HepG2 (cell line): ENCODE data around the gene MRGPRF. TPM values are rescaled to one million over a fixed set of nuclear protein-coding genes. Genes with fewer than 3 reads are reported as not detected.
A peak's percentile ranks its signal among the peaks of the same experiment; 100 is the strongest.

ENCODE experiments used
- AHR ChIP-seq: IDR thresholded peaks from 2 replicates; pipeline ENCODE4 v1.6.1; 2018; ENCODE audit warnings: missing genetic modification reagents, missing compliant biosample characterization
- ATF7-NPFF ChIP-seq: sonication (generic); formaldehyde crosslinking; IDR thresholded peaks from 2 replicates; pipeline ENCODE4 v1.8.1; 2023; ENCODE audit warnings: mild to moderate bottlenecking, low read depth, missing genetic modification reagents, moderate library complexity
- CBX2 ChIP-seq, 2 experiments: fragments of 200-600 bp in 1 of 2; sonication (generic); formaldehyde crosslinking in 1 of 2; IDR thresholded peaks; 2 replicates each; pipeline versions ENCODE4 v1.7.0 to v1.8.1; 2018 to 2022; ENCODE audit warnings: low read depth in 2 of 2, low read length in 1 of 2, mild to moderate bottlenecking in 1 of 2, missing genetic modification reagents in 1 of 2
- FOXC1 ChIP-seq: sonication (generic); formaldehyde crosslinking; IDR thresholded peaks from 2 replicates; pipeline ENCODE4 v1.8.0; 2022; ENCODE audit warnings: mild to moderate bottlenecking, missing genetic modification reagents, borderline replicate concordance
- GABPB1 ChIP-seq: IDR thresholded peaks from 2 replicates; pipeline ENCODE4 v1.6.1; 2016; ENCODE audit warnings: mild to moderate bottlenecking, missing genetic modification reagents, moderate library complexity, missing compliant biosample characterization
- HIVEP1 ChIP-seq: sonication (generic); formaldehyde crosslinking; IDR thresholded peaks from 2 replicates; pipeline ENCODE4 v1.4.0; 2020; ENCODE audit warnings: mild to moderate bottlenecking, missing genetic modification reagents
- JUNB ChIP-seq: sonication (generic); formaldehyde crosslinking; IDR thresholded peaks from 2 replicates; pipeline ENCODE4 v1.8.0; 2022; ENCODE audit warnings: missing genetic modification reagents, mild to moderate bottlenecking, borderline replicate concordance
- KLF11 ChIP-seq: IDR thresholded peaks from 2 replicates; pipeline ENCODE4 v1.6.1; 2016; ENCODE audit warnings: missing compliant biosample characterization
- KLF15 ChIP-seq: sonication (generic); formaldehyde crosslinking; IDR thresholded peaks from 2 replicates; pipeline ENCODE4 v1.8.1; 2023; ENCODE audit warnings: borderline replicate concordance, mild to moderate bottlenecking, inconsistent platforms, missing genetic modification reagents, mixed read lengths
- KLF9 ChIP-seq: IDR thresholded peaks from 2 replicates; pipeline ENCODE4 v1.6.1; 2016; ENCODE audit warnings: low read depth
- LCORL ChIP-seq, 2 experiments: fragments of 450-650 bp in 1 of 2; sonication (generic) in 1 of 2; formaldehyde crosslinking in 1 of 2; IDR thresholded peaks; 2 replicates each; pipeline versions ENCODE4 v1.5.0 to v1.6.1; 2017 to 2020; ENCODE audit warnings: antibody characterized with exemption in 1 of 2, missing genetic modification reagents in 1 of 2
- NR2F6 ChIP-seq, 2 experiments: IDR thresholded peaks; 2 replicates each; pipeline ENCODE4 v1.6.1; 2016; ENCODE audit warnings: antibody characterized with exemption in 1 of 2, mild to moderate bottlenecking in 1 of 2
- PHF8 ChIP-seq: sonication (generic); formaldehyde crosslinking; IDR thresholded peaks from 2 replicates; pipeline ENCODE4 v1.5.0; 2020; ENCODE audit warnings: missing genetic modification reagents
- POLR2AphosphoS5 ChIP-seq: IDR thresholded peaks from 2 replicates; pipeline ENCODE4 v1.6.1; 2012; ENCODE audit warnings: low read depth, low read length
- PTBP1 ChIP-seq: fragments of 200-400 bp; formaldehyde crosslinking; IDR thresholded peaks from 2 replicates; pipeline ENCODE4 v1.6.1; 2018; ENCODE audit warnings: low read length, low read depth; ENCODE audit not compliant: poor library complexity, severe bottlenecking
- RNF2 ChIP-seq: fragments of 450-650 bp; conservative IDR thresholded peaks from 2 replicates; pipeline ENCODE4 v1.6.1; 2016; ENCODE audit warnings: low read depth
- SIX1 ChIP-seq: sonication (generic); formaldehyde crosslinking; IDR thresholded peaks from 2 replicates; pipeline ENCODE4 v1.4.0; 2020; ENCODE audit warnings: missing genetic modification reagents, borderline replicate concordance
- SIX4 ChIP-seq: sonication (generic); formaldehyde crosslinking; IDR thresholded peaks from 2 replicates; pipeline ENCODE4 v1.4.0; 2020; ENCODE audit warnings: missing genetic modification reagents
- SMARCE1 ChIP-seq: fragments of 450-650 bp; IDR thresholded peaks from 2 replicates; pipeline ENCODE4 v1.6.1; 2017; ENCODE audit warnings: borderline replicate concordance
- TCF7 ChIP-seq: sonication (generic); IDR thresholded peaks from 2 replicates; pipeline ENCODE4 v1.6.1; 2016; ENCODE audit warnings: antibody characterized with exemption, low read depth
- YY1 ChIP-seq: IDR thresholded peaks from 2 replicates; pipeline ENCODE4 v1.6.1; 2011; ENCODE audit warnings: low read length, low read depth, moderate library complexity, mild to moderate bottlenecking; ENCODE audit not compliant: insufficient read depth, insufficient replicate concordance
- ZBTB7B ChIP-seq: sonication (generic); formaldehyde crosslinking; IDR thresholded peaks from 2 replicates; pipeline ENCODE4 v1.4.0; 2020; ENCODE audit warnings: missing genetic modification reagents
- ZNF138 ChIP-seq: sonication (generic); formaldehyde crosslinking; IDR thresholded peaks from 2 replicates; pipeline ENCODE4 v1.5.0; 2020; ENCODE audit warnings: mild to moderate bottlenecking, low read depth, missing genetic modification reagents
- ZNF224 ChIP-seq: sonication (generic); formaldehyde crosslinking; IDR thresholded peaks from 2 replicates; pipeline ENCODE4 v1.5.0; 2020; ENCODE audit warnings: mild to moderate bottlenecking, missing genetic modification reagents
- ZNF891 ChIP-seq: sonication (generic); formaldehyde crosslinking; IDR thresholded peaks from 2 replicates; pipeline ENCODE4 v1.5.0; 2020; ENCODE audit warnings: mild to moderate bottlenecking, missing genetic modification reagents
- polyA plus RNA-seq, 8 experiments: library from polyadenylated mRNA; depleted of rRNA in 3 of 8; stranded (reverse) in 7 of 8; unstranded in 1 of 8; fragments of >200 nt; fragmentation: Illumina TruSeq in 4 of 8; extraction: Trizol in 4 of 8; gene quantifications; 2 replicates each; pipeline versions ENCODE4 v1.2.1 to v1.2.3, GENCODE V29; 2011 to 2016; ENCODE audit warnings: low read depth in 4 of 8, missing spikeins in 1 of 8, mixed read lengths in 1 of 8; ENCODE audit not compliant: insufficient read depth in 1 of 8
- total RNA-seq, 5 experiments: library from RNA; depleted of rRNA; stranded (reverse); fragments of >200 nt; fragmentation: Illumina TruSeq; extraction: Trizol; gene quantifications; 2 replicates each; pipeline ENCODE4 v1.2.3, GENCODE V29; 2016; ENCODE audit warnings: low read depth in 1 of 5
- TF ChIP-seq, protein P1 (sequence below): sonication (generic); formaldehyde crosslinking; IDR thresholded peaks from 2 replicates; pipeline ENCODE4 v1.9.0; 2021; ENCODE audit warnings: missing genetic modification reagents, mild to moderate bottlenecking, borderline replicate concordance
- TF ChIP-seq, protein P2 (sequence below): sonication (generic); formaldehyde crosslinking; IDR thresholded peaks from 2 replicates; pipeline ENCODE4 v1.5.0; 2020; ENCODE audit warnings: missing genetic modification reagents, mild to moderate bottlenecking, borderline replicate concordance
- TF ChIP-seq, protein P3 (sequence below): fragments of 450-650 bp; IDR thresholded peaks from 2 replicates; pipeline ENCODE4 v1.6.1; 2016
- TF ChIP-seq, protein P4 (sequence below): IDR thresholded peaks from 2 replicates; pipeline ENCODE4 v1.6.1; 2016; ENCODE audit warnings: mild to moderate bottlenecking

MRGPRF gene
- total and polyA plus RNA-seq, 2 of the 13 experiments (the other 11 are each of a cell fraction or from before 2014, with no cell fraction given) = not detected

DNA sequence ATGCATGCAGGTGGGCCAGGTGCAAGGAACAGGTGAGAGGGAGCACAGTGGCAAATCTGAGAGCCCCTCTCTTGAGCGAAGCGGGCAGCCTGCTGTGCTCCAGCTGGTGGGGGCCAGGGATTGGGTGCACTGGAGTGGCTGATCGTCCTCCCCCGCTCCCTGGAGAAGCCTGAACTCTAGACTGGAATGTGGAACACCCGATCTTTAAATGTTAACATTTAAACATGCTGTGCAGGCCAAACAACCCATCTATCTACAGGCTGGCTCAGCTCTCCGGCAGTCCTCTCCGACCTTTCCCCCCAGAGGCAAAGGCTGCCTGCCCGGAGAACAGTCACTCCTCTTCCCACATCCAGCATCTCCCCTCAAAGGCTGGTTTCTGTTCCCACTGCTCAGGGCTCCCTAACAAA lies 5.1 kb downstream of the MRGPRF start (continued):
- TF ChIP-seq, protein P1, sequence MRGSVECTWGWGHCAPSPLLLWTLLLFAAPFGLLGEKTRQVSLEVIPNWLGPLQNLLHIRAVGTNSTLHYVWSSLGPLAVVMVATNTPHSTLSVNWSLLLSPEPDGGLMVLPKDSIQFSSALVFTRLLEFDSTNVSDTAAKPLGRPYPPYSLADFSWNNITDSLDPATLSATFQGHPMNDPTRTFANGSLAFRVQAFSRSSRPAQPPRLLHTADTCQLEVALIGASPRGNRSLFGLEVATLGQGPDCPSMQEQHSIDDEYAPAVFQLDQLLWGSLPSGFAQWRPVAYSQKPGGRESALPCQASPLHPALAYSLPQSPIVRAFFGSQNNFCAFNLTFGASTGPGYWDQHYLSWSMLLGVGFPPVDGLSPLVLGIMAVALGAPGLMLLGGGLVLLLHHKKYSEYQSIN (CRISPR knock-in tag) = no peak
- TF ChIP-seq, protein P2, sequence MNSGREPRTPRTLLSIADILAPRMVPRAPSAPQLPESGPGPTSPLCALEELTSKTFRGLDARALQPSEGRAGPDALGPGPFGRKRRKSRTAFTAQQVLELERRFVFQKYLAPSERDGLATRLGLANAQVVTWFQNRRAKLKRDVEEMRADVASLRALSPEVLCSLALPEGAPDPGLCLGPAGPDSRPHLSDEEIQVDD (CRISPR knock-in tag) = no peak
- TF ChIP-seq KLF9 (CRISPR knock-in tag) (no peak), KLF11 (CRISPR knock-in tag) (no peak), YY1 (no peak), SMARCE1 (no peak), ZNF138 (no peak), KLF15 (CRISPR knock-in tag) (no peak), SIX1 (CRISPR knock-in tag) (no peak), PTBP1 (no peak), NR2F6 (IDR thresholded peaks at IDR 0.05) (no peak), NR2F6 (CRISPR knock-in tag; IDR thresholded peaks at IDR 0.05) (0 out of 2 replicates have a peak, but pooled peaks have one; percentile 10), JUNB (CRISPR knock-in tag) (no peak), SIX4 (CRISPR knock-in tag) (no peak), ZNF224 (CRISPR knock-in tag) (no peak), LCORL (IDR thresholded peaks at IDR 0.05) (no peak), LCORL (CRISPR knock-in tag; IDR thresholded peaks at IDR 0.05) (peak; percentile 94), HIVEP1 (CRISPR knock-in tag) (no peak), ZBTB7B (CRISPR knock-in tag) (no peak), POLR2AphosphoS5 (no peak), ZNF891 (CRISPR knock-in tag) (no peak), PHF8 (CRISPR knock-in tag) (no peak), GABPB1 (no peak), TCF7 (no peak), FOXC1 (CRISPR knock-in tag) (no peak), CBX2 (IDR thresholded peaks at IDR 0.05; ENCODE audit: low read depth, low read length) (no peak), CBX2 (CRISPR knock-in tag; IDR thresholded peaks at IDR 0.05; ENCODE audit: low read depth) (no peak), AHR (no peak), ATF7-NPFF (no peak), RNF2 (no peak)
- TF ChIP-seq, protein P3, sequence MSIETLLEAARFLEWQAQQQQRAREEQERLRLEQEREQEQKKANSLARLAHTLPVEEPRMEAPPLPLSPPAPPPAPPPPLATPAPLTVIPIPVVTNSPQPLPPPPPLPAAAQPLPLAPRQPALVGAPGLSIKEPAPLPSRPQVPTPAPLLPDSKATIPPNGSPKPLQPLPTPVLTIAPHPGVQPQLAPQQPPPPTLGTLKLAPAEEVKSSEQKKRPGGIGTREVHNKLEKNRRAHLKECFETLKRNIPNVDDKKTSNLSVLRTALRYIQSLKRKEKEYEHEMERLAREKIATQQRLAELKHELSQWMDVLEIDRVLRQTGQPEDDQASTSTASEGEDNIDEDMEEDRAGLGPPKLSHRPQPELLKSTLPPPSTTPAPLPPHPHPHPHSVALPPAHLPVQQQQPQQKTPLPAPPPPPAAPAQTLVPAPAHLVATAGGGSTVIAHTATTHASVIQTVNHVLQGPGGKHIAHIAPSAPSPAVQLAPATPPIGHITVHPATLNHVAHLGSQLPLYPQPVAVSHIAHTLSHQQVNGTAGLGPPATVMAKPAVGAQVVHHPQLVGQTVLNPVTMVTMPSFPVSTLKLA = no peak
- TF ChIP-seq, protein P4, sequence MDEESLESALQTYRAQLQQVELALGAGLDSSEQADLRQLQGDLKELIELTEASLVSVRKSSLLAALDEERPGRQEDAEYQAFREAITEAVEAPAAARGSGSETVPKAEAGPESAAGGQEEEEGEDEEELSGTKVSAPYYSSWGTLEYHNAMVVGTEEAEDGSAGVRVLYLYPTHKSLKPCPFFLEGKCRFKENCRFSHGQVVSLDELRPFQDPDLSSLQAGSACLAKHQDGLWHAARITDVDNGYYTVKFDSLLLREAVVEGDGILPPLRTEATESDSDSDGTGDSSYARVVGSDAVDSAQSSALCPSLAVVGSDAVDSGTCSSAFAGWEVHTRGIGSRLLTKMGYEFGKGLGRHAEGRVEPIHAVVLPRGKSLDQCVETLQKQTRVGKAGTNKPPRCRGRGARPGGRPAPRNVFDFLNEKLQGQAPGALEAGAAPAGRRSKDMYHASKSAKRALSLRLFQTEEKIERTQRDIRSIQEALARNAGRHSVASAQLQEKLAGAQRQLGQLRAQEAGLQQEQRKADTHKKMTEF (CRISPR knock-in tag) = no peak
